GM12878 (cell line): Measurements from ENCODE around the gene MYO19. TPM values are rescaled to one million over a fixed set of nuclear protein-coding genes. Genes with fewer than 3 reads are reported as not detected.
"Not testable (repeated sequence)": the region's sequence is repeated elsewhere in the genome, so short reads cannot be mapped to it uniquely, and the experiment has no call there.

Experiments used
- ATAC-seq: fragments of 200-7000 bp; cut with Tn5 transposase; 3 replicates; pipeline ENCODE4 v1.9.1; 2020; ENCODE audit warnings: mild to moderate bottlenecking, moderate library complexity
- BruUV-seq: library from RNA; stranded (reverse); fragments of 400-500 nt; replicated peaks from 2 replicates; lab custom pipeline; 2021; lab: Mats Ljungman, UMichigan
- CTCF ChIA-PET: fragments of 300-600 bp; sonication (Branson Sonifier 250); formaldehyde crosslinking; extraction: SDS; loops from one replicate; lab custom pipeline; 2021; ENCODE audit warnings: inconsistent platforms; lab: Yijun Ruan, JAX
- POLR2A ChIA-PET: fragments of 350-600 bp; formaldehyde crosslinking; extraction: SDS; loops from one replicate; lab custom pipeline; 2021; ENCODE audit warnings: inconsistent platforms; lab: Charles Lee
- RAD21 ChIA-PET: fragments of 300-600 bp; sonication (Branson Sonifier 250); formaldehyde crosslinking; loops from one replicate; lab custom pipeline; 2023; ENCODE audit warnings: antibody characterized with exemption; ENCODE audit not compliant: unreplicated experiment; lab: Charles Lee
- SMC1A ChIA-PET: fragments of 300-600 bp; sonication (Branson Sonifier 250); formaldehyde crosslinking; loops from one replicate; lab custom pipeline; 2023; ENCODE audit not compliant: unreplicated experiment, uncharacterized antibody; lab: Charles Lee
- DNase-seq: peaks from one replicate; pipeline ENCODE4 v3.0.0-alpha.2; 2011; ENCODE audit warnings: low read depth, low spot score
- FAIRE-seq: peaks from 3 replicates; lab custom pipeline; 2011; peaks lifted over from hg19 to GRCh38; lab: Jason Lieb, UNC
- H2AFZ ChIP-seq: 2 replicates; pipeline ENCODE4 v1.6.0; 2011; ENCODE audit warnings: low read depth, low read length, control low read depth; ENCODE audit not compliant: control insufficient read depth
- H3K27ac ChIP-seq: 2 replicates; pipeline ENCODE4 v1.5.1; 2011; ENCODE audit warnings: control low read depth; ENCODE audit not compliant: control insufficient read depth, insufficient read depth
- H3K27me3 ChIP-seq, 2 experiments: replicated peaks in 1 of 2; 2 replicates each; pipeline versions ENCODE4 v1.6.0 to v1.6.1; 2011; ENCODE audit warnings: low read length in 1 of 2; ENCODE audit not compliant: control insufficient read depth in 2 of 2, insufficient read depth in 2 of 2
- H3K36me3 ChIP-seq, 2 experiments: 2 replicates each; pipeline ENCODE4 v1.5.1; 2011; ENCODE audit warnings: low read length in 1 of 2; ENCODE audit not compliant: control insufficient read depth in 2 of 2, insufficient read depth in 2 of 2
- H3K4me1 ChIP-seq: 2 replicates; pipeline ENCODE4 v1.6.1; 2011; ENCODE audit warnings: mild to moderate bottlenecking, low read length, moderate library complexity, mixed read lengths; ENCODE audit not compliant: control insufficient read depth, insufficient read depth
- H3K4me2 ChIP-seq: 2 replicates; pipeline ENCODE4 v1.6.0; 2011; ENCODE audit warnings: control low read depth; ENCODE audit not compliant: control insufficient read depth, insufficient read depth
- H3K4me3 ChIP-seq: fragments of 200-600 bp; sonication (generic); 2 replicates; pipeline ENCODE4 v1.5.1; 2016
- H3K79me2 ChIP-seq: 2 replicates; pipeline ENCODE4 v1.6.0; 2011; ENCODE audit warnings: low read length; ENCODE audit not compliant: control insufficient read depth, insufficient read depth
- H3K9ac ChIP-seq: 2 replicates; pipeline ENCODE4 v1.8.0; 2011; ENCODE audit warnings: low read length, control low read depth, mixed read lengths; ENCODE audit not compliant: control insufficient read depth, insufficient read depth
- H3K9me3 ChIP-seq: replicated peaks from 3 replicates; pipeline ENCODE4 v1.5.1; 2011; ENCODE audit warnings: mild to moderate bottlenecking, low read length; ENCODE audit not compliant: control insufficient read depth, insufficient read depth
- H4K20me1 ChIP-seq: 2 replicates; pipeline ENCODE4 v1.6.0; 2011; ENCODE audit not compliant: control insufficient read depth, insufficient read depth
- WGBS: methylation state at CpG from one replicate; pipeline ENCODE4 v1.1.6; 2016; ENCODE audit warnings: low lambda C conversion rate; ENCODE audit not compliant: insufficient replicate concordance, insufficient coverage; ENCODE audit errors: missing lambda C conversion rate; 5-methylcytosine and 5-hydroxymethylcytosine counted together
- in situ Hi-C: fragments of 300-500 bp; cut with MboI; formaldehyde crosslinking; loops from 9 replicates; pipeline ENCODE4 v1.14.3; 2018; ENCODE audit warnings: mixed read lengths
- intact Hi-C: fragments of 100-400 bp; cut with micrococcal nuclease; formaldehyde crosslinking; loops from one replicate; pipeline ENCODE4 v1.14.2; 2022; ENCODE audit not compliant: unreplicated experiment
- polyA plus RNA-seq, 11 experiments: library from polyadenylated mRNA; depleted of rRNA in 4 of 11; unstranded in 6 of 11; stranded (reverse) in 5 of 11; fragments of >200 nt; fragmentation: Nextera tagmentation in 4 of 11; fragmentation: Illumina TruSeq in 1 of 11; extraction: Ambion mirVana in 4 of 11; extraction: Trizol in 1 of 11; gene quantifications; 1 replicate in 1 of 11; 2 replicates in 10 of 11; pipeline versions ENCODE4 v1.2.1 to v1.2.3, GENCODE V29; 2011 to 2016; ENCODE audit warnings: inconsistent platforms in 2 of 11, missing spikeins in 2 of 11, low read depth in 1 of 11
- small RNA-seq: library from RNA; depleted of rRNA; stranded (forward); fragments of <200 nt; gene quantifications from one replicate; pipeline ENCODE3, GENCODE V24; 2014
- total RNA-seq, 4 experiments: library from RNA; depleted of rRNA in 3 of 4; stranded (reverse); fragments of >200 nt in 3 of 4; fragmentation: Illumina TruSeq in 1 of 4; extraction: Trizol in 1 of 4; gene quantifications; 2 replicates each; pipeline versions ENCODE4 v1.2.1 to v1.2.3, GENCODE V29; 2013 to 2021

Gene MYO19
- total and polyA plus RNA-seq, 10 of the 15 experiments (the other 5 are each of a cell fraction or from before 2014, with no cell fraction given), result 11.4 to 103 (median 67.1) TPM

DNA sequence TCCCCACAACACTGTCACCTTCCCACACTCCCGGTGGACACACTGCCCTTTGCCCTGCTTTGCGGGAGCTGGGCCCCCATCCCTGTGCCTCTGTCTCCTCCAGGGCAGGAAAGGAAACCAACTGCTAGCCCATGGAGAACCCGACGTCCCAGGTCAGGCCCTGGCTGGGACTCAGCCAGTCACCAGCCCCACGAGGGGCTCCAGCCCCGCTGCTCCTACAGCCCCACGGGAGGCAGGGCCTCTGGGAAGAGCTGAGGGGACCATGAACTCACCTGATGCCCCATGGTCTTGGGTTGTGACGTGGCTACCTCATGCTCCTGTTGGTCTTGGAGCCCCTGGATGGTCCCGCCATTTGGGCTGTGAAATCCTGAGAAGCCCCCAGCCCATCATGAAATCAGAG is 81.8 kb downstream of the MYO19 start:
- intact Hi-C loops, H3K9ac ChIP-seq, CTCF ChIA-PET, RAD21 ChIA-PET, H3K9me3 ChIP-seq, FAIRE-seq, in situ Hi-C loops, H3K4me3 ChIP-seq, H2AFZ ChIP-seq, H3K36me3 ChIP-seq, H3K79me2 ChIP-seq, H3K27ac ChIP-seq, H3K27me3 ChIP-seq, H3K4me1 ChIP-seq, SMC1A ChIA-PET, H3K4me2 ChIP-seq, H4K20me1 ChIP-seq, ATAC-seq, POLR2A ChIA-PET, DNase-seq, BruUV-seq: not testable (repeated sequence)
- 17% methylated on average over 8 of the region's 9 CpGs for WGBS

- H3K27me3 ChIP-seq, CTCF ChIA-PET, H3K9me3 ChIP-seq, ATAC-seq, H3K27ac ChIP-seq, RAD21 ChIA-PET, POLR2A ChIA-PET, H2AFZ ChIP-seq, in situ Hi-C loops, BruUV-seq, H3K4me3 ChIP-seq, H4K20me1 ChIP-seq, intact Hi-C loops, DNase-seq, H3K36me3 ChIP-seq, H3K9ac ChIP-seq, H3K79me2 ChIP-seq, H3K4me2 ChIP-seq, H3K4me1 ChIP-seq, FAIRE-seq, SMC1A ChIA-PET: not testable (repeated sequence)
- WGBS, result 70% methylated on average over 7 of the region's 15 CpGs
Observed at GRCh38 chr17:36449997-36450396, 84.7 kb downstream of the MYO19 start.

Small RNAs within 50 kb of the gene (small RNA-seq; reads per million reads assigned to genes)
- not detected for gene RNA5SP439

Other genes with a start within 250 kb of the MYO19 start
- gene TBC1D3G, start 211.0 kb downstream of the MYO19 start, total RNA-seq (2014; rRNA removed), result not detected in 2 replicates
- not detected in 2 replicates for gene TBC1D3G, start 211.0 kb downstream of the MYO19 start, total RNA-seq (2014; rRNA removed; fragmentation: Illumina TruSeq; extraction: Trizol)
- not detected in 2 replicates for gene TBC1D3G, start 211.0 kb downstream of the MYO19 start, total RNA-seq (2021)
- gene TBC1D3G, start 211.0 kb downstream of the MYO19 start, polyA plus RNA-seq (2011; rRNA removed), result not detected in 2 replicates
- gene TBC1D3G, start 211.0 kb downstream of the MYO19 start, polyA plus RNA-seq (2014; fragmentation: Illumina TruSeq; extraction: Trizol), result not detected in 2 replicates
- not detected for gene TBC1D3G, start 211.0 kb downstream of the MYO19 start, polyA plus RNA-seq (2014; fragmentation: Nextera tagmentation; extraction: Ambion mirVana)
- gene TBC1D3G, start 211.0 kb downstream of the MYO19 start, polyA plus RNA-seq (2014; rRNA removed), result not detected in 2 replicates
- not detected for gene TBC1D3G, start 211.0 kb downstream of the MYO19 start, polyA plus RNA-seq (2016; fragmentation: Nextera tagmentation; extraction: Ambion mirVana)
- not detected in 2 replicates for gene TBC1D3H, start 146.4 kb downstream of the MYO19 start, total RNA-seq (2014; rRNA removed)
- gene TBC1D3H, start 146.4 kb downstream of the MYO19 start, total RNA-seq (2014; rRNA removed; fragmentation: Illumina TruSeq; extraction: Trizol), result not detected in 2 replicates
- gene TBC1D3H, start 146.4 kb downstream of the MYO19 start, total RNA-seq (2021), result not detected in 2 replicates
- not detected in 2 replicates for gene TBC1D3H, start 146.4 kb downstream of the MYO19 start, polyA plus RNA-seq (2011; rRNA removed)
- gene TBC1D3H, start 146.4 kb downstream of the MYO19 start, polyA plus RNA-seq (2014; fragmentation: Illumina TruSeq; extraction: Trizol), result not detected in 2 replicates
- not detected for gene TBC1D3H, start 146.4 kb downstream of the MYO19 start, polyA plus RNA-seq (2014; fragmentation: Nextera tagmentation; extraction: Ambion mirVana)
- not detected in 2 replicates for gene TBC1D3H, start 146.4 kb downstream of the MYO19 start, polyA plus RNA-seq (2014; rRNA removed)
- gene TBC1D3H, start 146.4 kb downstream of the MYO19 start, polyA plus RNA-seq (2016; fragmentation: Nextera tagmentation; extraction: Ambion mirVana), result not detected
- gene ZNHIT3, start 48.2 kb downstream of the MYO19 start, total RNA-seq (2014; rRNA removed), result 36.1 and 39.9 TPM in 2 replicates
- gene ZNHIT3, start 48.2 kb downstream of the MYO19 start, total RNA-seq (2014; rRNA removed; fragmentation: Illumina TruSeq; extraction: Trizol), result 48.1 and 53.3 TPM in 2 replicates
- 31.8 and 34.1 TPM in 2 replicates for gene ZNHIT3, start 48.2 kb downstream of the MYO19 start, total RNA-seq (2021)
- gene ZNHIT3, start 48.2 kb downstream of the MYO19 start, polyA plus RNA-seq (2011; rRNA removed), result 116 and 141 TPM in 2 replicates
- 44.8 and 48.5 TPM in 2 replicates for gene ZNHIT3, start 48.2 kb downstream of the MYO19 start, polyA plus RNA-seq (2014; fragmentation: Illumina TruSeq; extraction: Trizol)
- gene ZNHIT3, start 48.2 kb downstream of the MYO19 start, polyA plus RNA-seq (2014; fragmentation: Nextera tagmentation; extraction: Ambion mirVana), result 100 to 1,000 TPM; 110 to 128 TPM
- gene ZNHIT3, start 48.2 kb downstream of the MYO19 start, polyA plus RNA-seq (2014; rRNA removed), result 37.8 and 38.7 TPM in 2 replicates
- gene ZNHIT3, start 48.2 kb downstream of the MYO19 start, polyA plus RNA-seq (2016; fragmentation: Nextera tagmentation; extraction: Ambion mirVana), result 10 to 100 TPM; 62.7 to 66.9 TPM
- 11.4 and 11.8 TPM in 2 replicates for gene PIGW, start 119 bp upstream of the MYO19 start, total RNA-seq (2014; rRNA removed)
- 11.1 and 12.3 TPM in 2 replicates for gene PIGW, start 119 bp upstream of the MYO19 start, total RNA-seq (2014; rRNA removed; fragmentation: Illumina TruSeq; extraction: Trizol)
- gene PIGW, start 119 bp upstream of the MYO19 start, total RNA-seq (2021), result 12.9 and 15.3 TPM in 2 replicates
- gene PIGW, start 119 bp upstream of the MYO19 start, polyA plus RNA-seq (2011; rRNA removed), result 13.6 and 15.1 TPM in 2 replicates
- gene PIGW, start 119 bp upstream of the MYO19 start, polyA plus RNA-seq (2014; fragmentation: Illumina TruSeq; extraction: Trizol), result 21.5 and 26.1 TPM in 2 replicates
- 1 to 10 TPM; 6.0 to 9.5 TPM for gene PIGW, start 119 bp upstream of the MYO19 start, polyA plus RNA-seq (2014; fragmentation: Nextera tagmentation; extraction: Ambion mirVana)
- gene PIGW, start 119 bp upstream of the MYO19 start, polyA plus RNA-seq (2014; rRNA removed), result 13.7 and 13.9 TPM in 2 replicates
- gene PIGW, start 119 bp upstream of the MYO19 start, polyA plus RNA-seq (2016; fragmentation: Nextera tagmentation; extraction: Ambion mirVana), result 10 to 100 TPM; 24.4 to 31.5 TPM
- gene GGNBP2, start 10.1 kb upstream of the MYO19 start, total RNA-seq (2014; rRNA removed), result 46.7 and 54.2 TPM in 2 replicates
- 61.5 and 62.2 TPM in 2 replicates for gene GGNBP2, start 10.1 kb upstream of the MYO19 start, total RNA-seq (2014; rRNA removed; fragmentation: Illumina TruSeq; extraction: Trizol)
- 49.9 and 54.4 TPM in 2 replicates for gene GGNBP2, start 10.1 kb upstream of the MYO19 start, total RNA-seq (2021)
- gene GGNBP2, start 10.1 kb upstream of the MYO19 start, polyA plus RNA-seq (2011; rRNA removed), result 75.2 and 82.0 TPM in 2 replicates
- 72.3 and 85.6 TPM in 2 replicates for gene GGNBP2, start 10.1 kb upstream of the MYO19 start, polyA plus RNA-seq (2014; fragmentation: Illumina TruSeq; extraction: Trizol)
- 10 to 100 TPM; 36.3 to 36.4 TPM for gene GGNBP2, start 10.1 kb upstream of the MYO19 start, polyA plus RNA-seq (2014; fragmentation: Nextera tagmentation; extraction: Ambion mirVana)
- 51.3 and 53.3 TPM in 2 replicates for gene GGNBP2, start 10.1 kb upstream of the MYO19 start, polyA plus RNA-seq (2014; rRNA removed)
- 10 to 100 TPM; 40.2 to 41.3 TPM for gene GGNBP2, start 10.1 kb upstream of the MYO19 start, polyA plus RNA-seq (2016; fragmentation: Nextera tagmentation; extraction: Ambion mirVana)
- 13.2 and 13.3 TPM in 2 replicates for gene DHRS11, start 57.0 kb upstream of the MYO19 start, total RNA-seq (2014; rRNA removed)
- 9.0 and 9.4 TPM in 2 replicates for gene DHRS11, start 57.0 kb upstream of the MYO19 start, total RNA-seq (2014; rRNA removed; fragmentation: Illumina TruSeq; extraction: Trizol)
- 12.0 and 13.1 TPM in 2 replicates for gene DHRS11, start 57.0 kb upstream of the MYO19 start, total RNA-seq (2021)
- gene DHRS11, start 57.0 kb upstream of the MYO19 start, polyA plus RNA-seq (2011; rRNA removed), result 13.3 and 23.0 TPM in 2 replicates
- 18.0 and 20.2 TPM in 2 replicates for gene DHRS11, start 57.0 kb upstream of the MYO19 start, polyA plus RNA-seq (2014; fragmentation: Illumina TruSeq; extraction: Trizol)
- 1 to 10 TPM; 3.4 to 5.8 TPM for gene DHRS11, start 57.0 kb upstream of the MYO19 start, polyA plus RNA-seq (2014; fragmentation: Nextera tagmentation; extraction: Ambion mirVana)
- gene DHRS11, start 57.0 kb upstream of the MYO19 start, polyA plus RNA-seq (2014; rRNA removed), result 18.3 and 23.0 TPM in 2 replicates
- 10 to 100 TPM; 15.9 to 19.5 TPM for gene DHRS11, start 57.0 kb upstream of the MYO19 start, polyA plus RNA-seq (2016; fragmentation: Nextera tagmentation; extraction: Ambion mirVana)
- gene MRM1, start 66.7 kb upstream of the MYO19 start, total RNA-seq (2014; rRNA removed), result 11.8 and 15.0 TPM in 2 replicates
- 8.8 and 8.9 TPM in 2 replicates for gene MRM1, start 66.7 kb upstream of the MYO19 start, total RNA-seq (2014; rRNA removed; fragmentation: Illumina TruSeq; extraction: Trizol)
- gene MRM1, start 66.7 kb upstream of the MYO19 start, total RNA-seq (2021), result 15.8 and 15.9 TPM in 2 replicates
- 6.9 and 11.4 TPM in 2 replicates for gene MRM1, start 66.7 kb upstream of the MYO19 start, polyA plus RNA-seq (2011; rRNA removed)
- gene MRM1, start 66.7 kb upstream of the MYO19 start, polyA plus RNA-seq (2014; fragmentation: Illumina TruSeq; extraction: Trizol), result 3.3 and 11.3 TPM in 2 replicates
- gene MRM1, start 66.7 kb upstream of the MYO19 start, polyA plus RNA-seq (2014; fragmentation: Nextera tagmentation; extraction: Ambion mirVana), result 1 to 10 TPM in 1 of 2 experiments, under 1 TPM in 1; 0.23 to 1.7 TPM
- gene MRM1, start 66.7 kb upstream of the MYO19 start, polyA plus RNA-seq (2014; rRNA removed), result 16.9 and 17.4 TPM in 2 replicates
- 10 to 100 TPM; 15.8 to 16.7 TPM for gene MRM1, start 66.7 kb upstream of the MYO19 start, polyA plus RNA-seq (2016; fragmentation: Nextera tagmentation; extraction: Ambion mirVana)